Stomach (tissue), 9 donors: ENCODE results near the gene CAPN10. TPM values are rescaled to one million over a fixed set of nuclear protein-coding genes. Genes with fewer than 3 reads are reported as not detected.

ENCODE experiments used
- DNase-seq, 2 donors: peaks; one replicate each; pipeline versions ENCODE4 v3.0.0 to v3.0.0-alpha.2; 2013 to 2019
- H3K27ac ChIP-seq, 5 donors: fragments of 200-600 bp in 4 of 5; sonication (generic) in 4 of 5; one replicate each; pipeline ENCODE4 v1.5.1; 2013 to 2019; ENCODE audit warnings: mild to moderate bottlenecking in 1 of 5, moderate library complexity in 1 of 5
- H3K27me3 ChIP-seq, 3 donors: fragments of 200-600 bp; sonication (generic); one replicate each; pipeline ENCODE4 v1.5.1; 2017 to 2019; ENCODE audit warnings: mixed run types in 1 of 3
- H3K36me3 ChIP-seq, 4 donors: fragments of 200-600 bp; sonication (generic); 1 replicate in 3 of 4; 2 replicates in 1 of 4; pipeline ENCODE4 v1.5.1; 2016 to 2019
- H3K4me1 ChIP-seq, 4 donors: fragments of 200-600 bp; sonication (generic); one replicate each; pipeline ENCODE4 v1.5.1; 2016 to 2019
- H3K4me3 ChIP-seq, 4 donors: fragments of 200-600 bp; sonication (generic) in 3 of 4; one replicate each; pipeline ENCODE4 v1.5.1; 2016 to 2019; ENCODE audit warnings: mild to moderate bottlenecking in 1 of 4
- H3K9me3 ChIP-seq, 4 donors: fragments of 200-600 bp; sonication (generic); one replicate each; pipeline ENCODE4 v1.5.1; 2016 to 2019
- EP300 ChIP-seq: sonication (generic); formaldehyde crosslinking; IDR thresholded peaks from one replicate; pipeline ENCODE4 v1.6.1; 2017; ENCODE audit warnings: antibody characterized with exemption
- POLR2A ChIP-seq, 4 donors: fragments of 450-650 bp; IDR thresholded peaks; one replicate each; pipeline ENCODE4 v1.6.1; 2016; ENCODE audit warnings: antibody characterized with exemption in 4 of 4, control low read depth in 2 of 4, mild to moderate bottlenecking in 1 of 4, moderate library complexity in 1 of 4
- POLR2AphosphoS5 ChIP-seq, 3 donors: sonication (generic); formaldehyde crosslinking; IDR thresholded peaks; one replicate each; pipeline ENCODE4 v1.6.1; 2016; ENCODE audit warnings: antibody characterized with exemption in 3 of 3
- WGBS, 5 donors: extraction: QIAGEN DNeasy Blood & Tissue Kit in 3 of 5; methylation state at CpG; one replicate each; pipeline versions ENCODE4 v1.1.5 to v1.1.7; 2013 to 2018; 5-methylcytosine and 5-hydroxymethylcytosine counted together
- intact Hi-C: fragments of 100-400 bp; cut with DNase I; formaldehyde crosslinking; loops from one replicate; pipeline ENCODE4 v1.15.1; 2023; ENCODE audit warnings: low total_unique reads
- polyA plus RNA-seq, 3 donors: library from polyadenylated mRNA; stranded (reverse); fragments of 200-250 nt; gene quantifications; one replicate each; pipeline ENCODE4 v1.2.3, GENCODE V29; 2013
- total RNA-seq, 5 donors: library from RNA; depleted of rRNA; stranded (reverse); fragments of >200 nt; gene quantifications; one replicate each; pipeline versions ENCODE4 v1.1.0 to v1.2.3, GENCODE V29; 2014 to 2016
- TF ChIP-seq, protein P1 (sequence below), 7 experiments: fragments of 450-650 bp in 4 of 7; fragments of 200-600 bp in 3 of 7; sonication (generic) in 3 of 7; IDR thresholded peaks; one replicate each; pipeline ENCODE4 v1.5.1; 2016 to 2019; ENCODE audit warnings: antibody characterized with exemption in 7 of 7, control low read depth in 2 of 7, mild to moderate bottlenecking in 1 of 7
- donor health status: healthy with polysubstance abuse.
- donor health status: Bipolar disorder and iron deficiency.
- donor health status: healthy.

The CAPN10 gene
- total and polyA plus RNA-seq, 8 donors, result 17.7 to 197 (median 36.6) TPM

DNA sequence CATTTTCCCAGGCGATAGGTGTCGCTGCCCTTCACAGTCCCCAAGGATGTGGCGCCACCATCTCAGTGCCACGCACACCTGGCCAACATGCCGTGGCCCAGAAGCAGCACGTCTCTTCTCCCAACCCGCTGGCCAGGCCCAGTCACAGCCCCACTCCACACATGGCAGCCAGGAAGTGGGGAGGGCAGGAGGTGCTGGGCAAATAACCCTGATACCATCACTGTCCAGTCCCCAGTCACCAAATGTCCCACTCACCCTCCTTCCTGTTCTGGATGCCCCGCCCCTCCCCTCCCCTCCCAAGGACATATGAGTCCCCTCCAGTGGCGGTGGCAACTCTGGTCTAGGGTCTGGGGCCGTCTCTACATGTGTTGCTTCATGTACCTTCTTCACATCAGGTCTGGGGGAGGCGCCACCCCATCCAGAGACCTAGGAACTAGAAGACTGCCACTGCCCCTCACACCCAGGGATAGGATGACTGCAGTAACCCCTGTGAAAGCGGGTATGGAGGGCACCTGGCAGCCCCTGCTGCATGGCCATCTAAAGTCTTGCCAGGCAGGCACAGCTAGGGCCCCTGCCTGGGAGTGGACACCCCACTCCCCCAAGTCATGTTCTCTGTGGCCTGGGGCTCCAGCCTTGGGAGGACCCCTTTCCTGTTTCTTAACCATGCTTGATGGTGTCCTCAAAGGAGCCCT, 7.3 kb upstream of the CAPN10 start:
- H3K27ac ChIP-seq, result peak overlapping the region; percentile 52 to 84 (median 75)
- H3K27me3 ChIP-seq, result no peaks in the 10 kb centered on the region
- no peaks in the 10 kb centered on the region for H3K9me3 ChIP-seq
- peak overlapping the region in 1 of 4 donors; percentile 3 for H3K4me3 ChIP-seq
- intact Hi-C loops, result no loop called here
- no peak for DNase-seq
- peaks cover 23 to 56% (median 45%) of the 10 kb centered on the region in 4 donors for H3K4me1 ChIP-seq
- 85 to 93% (median 89%) methylated on average over 12 of the region's 12 CpGs for WGBS, 5 donors
- no peak for TF ChIP-seq EP300
- TF ChIP-seq, protein P1, sequence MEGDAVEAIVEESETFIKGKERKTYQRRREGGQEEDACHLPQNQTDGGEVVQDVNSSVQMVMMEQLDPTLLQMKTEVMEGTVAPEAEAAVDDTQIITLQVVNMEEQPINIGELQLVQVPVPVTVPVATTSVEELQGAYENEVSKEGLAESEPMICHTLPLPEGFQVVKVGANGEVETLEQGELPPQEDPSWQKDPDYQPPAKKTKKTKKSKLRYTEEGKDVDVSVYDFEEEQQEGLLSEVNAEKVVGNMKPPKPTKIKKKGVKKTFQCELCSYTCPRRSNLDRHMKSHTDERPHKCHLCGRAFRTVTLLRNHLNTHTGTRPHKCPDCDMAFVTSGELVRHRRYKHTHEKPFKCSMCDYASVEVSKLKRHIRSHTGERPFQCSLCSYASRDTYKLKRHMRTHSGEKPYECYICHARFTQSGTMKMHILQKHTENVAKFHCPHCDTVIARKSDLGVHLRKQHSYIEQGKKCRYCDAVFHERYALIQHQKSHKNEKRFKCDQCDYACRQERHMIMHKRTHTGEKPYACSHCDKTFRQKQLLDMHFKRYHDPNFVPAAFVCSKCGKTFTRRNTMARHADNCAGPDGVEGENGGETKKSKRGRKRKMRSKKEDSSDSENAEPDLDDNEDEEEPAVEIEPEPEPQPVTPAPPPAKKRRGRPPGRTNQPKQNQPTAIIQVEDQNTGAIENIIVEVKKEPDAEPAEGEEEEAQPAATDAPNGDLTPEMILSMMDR (IDR thresholded peaks at IDR 0.05), result no peak
- no peak for TF ChIP-seq POLR2AphosphoS5 (IDR thresholded peaks at IDR 0.05)
- TF ChIP-seq POLR2A (IDR thresholded peaks at IDR 0.05), result no peak
- H3K36me3 ChIP-seq, result peaks cover 40 to 59% (median 49%) of the 10 kb centered on the region in 4 donors

DNA sequence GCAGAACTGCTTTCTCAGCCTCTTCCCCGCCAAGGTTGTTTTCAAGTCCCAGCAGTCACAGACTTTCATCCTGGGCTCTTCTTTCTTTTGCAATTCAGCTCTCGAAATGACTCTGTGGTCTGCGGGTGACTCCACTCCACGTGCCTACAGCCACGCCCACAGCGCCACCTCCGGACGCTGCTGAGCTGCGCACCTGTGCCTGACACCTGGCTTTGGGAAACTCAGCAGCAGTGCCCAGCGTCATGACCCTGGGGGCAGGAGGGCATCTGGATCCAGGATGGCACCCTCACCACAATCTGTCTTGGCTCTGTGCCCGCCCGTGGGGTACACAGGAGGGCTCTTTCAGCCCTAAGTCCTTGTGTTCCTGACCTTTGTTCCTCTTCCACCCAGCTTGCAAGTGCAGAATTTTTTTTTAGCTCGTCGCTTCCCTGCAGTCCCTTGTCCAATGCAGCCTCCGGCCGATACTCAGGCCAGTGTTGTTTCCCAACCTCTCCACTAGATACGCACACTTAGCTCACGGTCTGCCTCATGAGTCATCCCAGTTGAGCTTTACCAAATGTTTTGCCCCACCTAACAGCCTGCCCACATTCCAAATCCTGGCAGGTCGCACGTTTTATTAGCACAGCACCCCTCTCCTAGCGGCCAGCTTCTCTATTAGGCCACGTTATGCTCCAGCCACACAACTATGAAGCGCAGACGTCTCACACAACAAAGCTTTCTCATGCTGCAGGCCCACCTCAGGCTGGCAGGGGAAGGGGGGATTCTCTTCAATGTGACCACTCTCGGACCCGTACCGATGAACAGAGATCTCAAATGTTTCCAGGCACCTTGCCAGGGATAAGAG, 6.5 kb upstream of the CAPN10 start:
- H3K36me3 ChIP-seq, result peaks cover 32 to 51% (median 41%) of the 10 kb centered on the region in 4 donors
- intact Hi-C loops, result no loop called here
- DNase-seq, result peak; percentile 78 to 84
- H3K27ac ChIP-seq, result peak overlapping the region; percentile 52 to 84 (median 75)
- no peaks in the 10 kb centered on the region for H3K27me3 ChIP-seq
- peak overlapping the region in 1 of 4 donors; percentile 3 for H3K4me3 ChIP-seq
- peaks cover 31 to 57% (median 51%) of the 10 kb centered on the region in 4 donors for H3K4me1 ChIP-seq
- no peaks in the 10 kb centered on the region for H3K9me3 ChIP-seq
- WGBS, 5 donors, result 31 to 48% (median 38%) methylated on average over 27 of the region's 27 CpGs
- TF ChIP-seq POLR2AphosphoS5 (IDR thresholded peaks at IDR 0.05) (peak in 2 of 3 donors; percentile 32 to 74), EP300 (no peak), POLR2A (IDR thresholded peaks at IDR 0.05) (no peak)
- TF ChIP-seq, protein P1 (IDR thresholded peaks at IDR 0.05), result peak in 4 of 7 experiments; percentile 26 to 61 (median 46)

DNA sequence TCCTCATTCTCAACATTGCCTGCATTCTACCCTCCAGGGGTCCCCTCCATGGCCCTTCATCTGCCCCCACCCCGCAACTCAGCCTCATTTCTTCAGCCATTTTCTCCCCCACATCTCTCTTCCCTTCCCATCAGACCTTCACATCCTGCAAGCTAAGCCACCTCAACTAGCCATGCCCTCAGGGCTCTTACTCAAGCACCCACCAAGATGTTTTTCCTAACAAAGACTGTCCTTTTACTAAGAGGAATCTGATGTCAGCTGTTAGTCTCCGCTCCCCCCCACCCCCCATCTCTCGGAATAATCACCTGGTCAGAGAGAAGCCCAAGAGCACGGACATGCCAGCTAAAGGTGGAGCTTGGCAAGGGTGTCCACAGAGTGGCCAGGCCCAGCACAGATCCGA, 4.7 kb upstream of the CAPN10 start:
- Histone ChIP-seq H3K4me1 (peaks cover 39 to 65% (median 53%) of the 10 kb centered on the region in 4 donors), H3K36me3 (peaks cover 14 to 33% (median 23%) of the 10 kb centered on the region in 4 donors), H3K4me3 (no peak overlapping the region), H3K9me3 (no peaks in the 10 kb centered on the region), H3K27me3 (no peaks in the 10 kb centered on the region), H3K27ac (no peak overlapping the region)
- intact Hi-C loops, result no loop called here
- WGBS, 5 donors, result 93 to 96% (median 94%) methylated on average over 5 of the region's 5 CpGs
- TF ChIP-seq, protein P1 (IDR thresholded peaks at IDR 0.05), result no peak
- no peak for TF ChIP-seq POLR2A (IDR thresholded peaks at IDR 0.05)
- no peak for DNase-seq

DNA sequence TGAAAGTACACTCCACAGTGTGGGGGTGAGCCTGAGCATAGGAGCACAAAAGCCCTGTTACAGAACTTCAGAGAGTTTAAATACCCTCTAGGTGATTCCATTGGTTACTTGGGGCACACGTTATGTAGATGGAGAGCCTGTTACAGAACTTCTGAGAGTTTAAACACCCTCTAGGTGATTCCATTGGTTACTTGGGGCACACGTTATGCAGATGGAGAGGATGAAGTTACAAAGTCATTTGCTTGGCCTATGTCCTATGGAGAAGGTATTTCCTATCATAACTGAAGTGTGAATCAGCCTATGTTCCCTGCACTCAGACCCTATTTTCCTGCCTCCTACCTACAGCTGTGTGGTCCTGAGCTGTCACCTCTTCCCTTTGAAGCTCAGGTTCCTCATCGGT, 3.8 kb upstream of the CAPN10 start:
- Histone ChIP-seq H3K27ac (no peak overlapping the region), H3K27me3 (no peaks in the 10 kb centered on the region), H3K4me1 (peaks cover 45 to 68% (median 57%) of the 10 kb centered on the region in 4 donors), H3K36me3 (peaks cover 4 to 23% (median 13%) of the 10 kb centered on the region in 4 donors), H3K4me3 (no peak overlapping the region), H3K9me3 (no peaks in the 10 kb centered on the region)
- WGBS, 5 donors, result 83 to 89% (median 86%) methylated on average over 3 of the region's 3 CpGs
- DNase-seq, result no peak
- TF ChIP-seq, protein P1 (IDR thresholded peaks at IDR 0.05), result no peak
- TF ChIP-seq POLR2AphosphoS5 (IDR thresholded peaks at IDR 0.05), result no peak
- no peak for TF ChIP-seq POLR2A (IDR thresholded peaks at IDR 0.05)
- no peak for TF ChIP-seq EP300
- intact Hi-C loops, result no loop called here
